Activated CD4-positive, CD25-positive, alpha-beta regulatory T cell treated with anti-CD3 and anti-CD28 coated beads, Interleukin-2, amount 50 U/mL, for 24 hours (primary cell): Measurements from ENCODE around the gene HYCC1.
"Not testable (repeated sequence)": the region's sequence is repeated elsewhere in the genome, so short reads cannot be mapped to it uniquely, and the experiment has no call there.

ENCODE experiments used
- ATAC-seq, 2 donors: fragments of 150-1000 bp; cut with Tn5 transposase; one replicate each; pipeline ENCODE4 v1.10.0; 2021; ENCODE audit warnings: mild to moderate bottlenecking in 1 of 2, moderate library complexity in 1 of 2

The HYCC1 gene

GRCh38 chr7:22983257-22983855, 30.6 kb downstream of the HYCC1 start:
- no peak for ATAC-seq

DNA sequence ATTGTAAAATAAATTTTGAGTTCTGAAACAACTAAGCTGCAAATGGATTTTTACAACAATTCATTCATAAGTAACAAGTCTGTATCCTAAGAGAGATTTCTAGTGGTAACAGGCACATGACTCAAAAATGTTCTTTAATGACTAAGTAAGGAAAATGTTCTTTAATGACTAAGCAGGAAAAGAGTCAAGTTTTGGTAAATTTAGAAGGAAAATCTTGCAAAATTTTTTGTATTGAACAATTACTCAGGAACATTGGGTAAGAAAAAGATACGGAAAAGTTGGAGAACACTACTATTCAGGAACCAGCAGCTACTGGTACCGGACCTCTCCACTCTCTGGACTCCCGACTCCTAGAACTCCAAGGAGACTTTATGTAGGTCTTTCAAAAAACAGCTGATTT, 33.5 kb downstream of the HYCC1 start:
- ATAC-seq = no peak

GRCh38 chr7:22979861-22980260, 34.1 kb downstream of the HYCC1 start:
- no peak for ATAC-seq

GRCh38 chr7:22979251-22979650, 34.7 kb downstream of the HYCC1 start:
- ATAC-seq = no peak

- not testable (repeated sequence) for ATAC-seq
Observed at GRCh38 chr7:22974636-22975035, 39.3 kb downstream of the HYCC1 start.

- ATAC-seq = no peak
Observed at GRCh38 chr7:22972207-22972606, 41.7 kb downstream of the HYCC1 start.

DNA sequence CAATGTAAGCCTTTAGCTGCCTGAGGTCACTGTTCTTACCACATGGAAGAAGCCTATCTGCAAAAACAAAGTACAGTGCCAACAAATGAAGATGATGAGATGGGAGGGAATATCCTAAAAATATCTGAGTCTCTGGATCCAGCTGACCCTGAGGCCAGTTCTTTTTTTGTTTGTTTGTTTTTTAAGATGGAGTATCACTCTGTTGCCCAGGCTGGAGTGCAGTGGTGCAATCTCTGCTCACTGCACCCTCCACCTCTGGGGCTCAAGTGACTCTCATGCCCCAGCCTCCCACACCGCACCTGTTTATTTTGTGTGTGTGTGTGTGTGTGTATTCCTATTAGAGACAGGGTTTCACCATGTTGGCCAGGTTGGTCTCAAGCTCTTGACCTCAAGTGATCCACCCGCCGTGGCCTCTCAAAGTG, 44.9 kb downstream of the HYCC1 start:
- no peak for ATAC-seq
